B cell (primary cell): ENCODE results near the gene DDI2.

Source experiments
- EZH2 ChIP-seq: IDR thresholded peaks from 2 replicates; pipeline ENCODE4 v1.6.1; 2012; ENCODE audit warnings: borderline replicate concordance, low read depth, mild to moderate bottlenecking, moderate library complexity, low read length; ENCODE audit not compliant: insufficient read depth, poor library complexity, severe bottlenecking
- TF ChIP-seq, protein P1 (sequence below): fragments of 200-600 bp; IDR thresholded peaks from one replicate; pipeline ENCODE4 v1.8.0; 2022; ENCODE audit warnings: antibody characterized with exemption, mild to moderate bottlenecking

DNA sequence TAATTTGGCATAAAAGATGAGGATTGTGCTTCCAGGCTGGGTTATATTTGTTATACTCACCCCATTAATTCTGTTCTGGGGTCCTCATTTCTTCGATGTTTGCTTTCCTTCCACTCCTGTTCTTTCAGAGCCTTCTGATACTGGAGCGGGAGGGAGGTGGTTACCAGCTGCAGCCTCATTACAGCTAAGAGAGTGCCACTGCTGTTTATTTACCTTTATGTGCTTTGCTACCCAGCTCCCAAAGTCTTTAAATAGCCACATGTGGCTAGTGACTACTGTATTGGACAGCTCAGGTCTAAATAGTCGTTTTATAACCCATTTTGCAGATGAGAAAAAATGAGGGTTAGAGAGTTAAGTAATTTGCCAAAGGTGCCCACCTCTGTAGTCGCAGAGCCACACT, 92.0 kb downstream of the DDI2 start:
- TF ChIP-seq, protein P1, sequence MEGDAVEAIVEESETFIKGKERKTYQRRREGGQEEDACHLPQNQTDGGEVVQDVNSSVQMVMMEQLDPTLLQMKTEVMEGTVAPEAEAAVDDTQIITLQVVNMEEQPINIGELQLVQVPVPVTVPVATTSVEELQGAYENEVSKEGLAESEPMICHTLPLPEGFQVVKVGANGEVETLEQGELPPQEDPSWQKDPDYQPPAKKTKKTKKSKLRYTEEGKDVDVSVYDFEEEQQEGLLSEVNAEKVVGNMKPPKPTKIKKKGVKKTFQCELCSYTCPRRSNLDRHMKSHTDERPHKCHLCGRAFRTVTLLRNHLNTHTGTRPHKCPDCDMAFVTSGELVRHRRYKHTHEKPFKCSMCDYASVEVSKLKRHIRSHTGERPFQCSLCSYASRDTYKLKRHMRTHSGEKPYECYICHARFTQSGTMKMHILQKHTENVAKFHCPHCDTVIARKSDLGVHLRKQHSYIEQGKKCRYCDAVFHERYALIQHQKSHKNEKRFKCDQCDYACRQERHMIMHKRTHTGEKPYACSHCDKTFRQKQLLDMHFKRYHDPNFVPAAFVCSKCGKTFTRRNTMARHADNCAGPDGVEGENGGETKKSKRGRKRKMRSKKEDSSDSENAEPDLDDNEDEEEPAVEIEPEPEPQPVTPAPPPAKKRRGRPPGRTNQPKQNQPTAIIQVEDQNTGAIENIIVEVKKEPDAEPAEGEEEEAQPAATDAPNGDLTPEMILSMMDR = no peak
- no peak for TF ChIP-seq EZH2
